ENCODE data around the gene SOX30.

Gene SOX30

GRCh38 chr5:157620776-157621175 is 31.5 kb downstream of the SOX30 start:
- Histone ChIP-seq H3K4me1 (ENCODE audit: control insufficient read depth, insufficient read depth, low read length) (no peaks in the 10 kb centered on the region; the same call in 1 of the 2 replicates), H3K9me3 (ENCODE audit: control insufficient read depth, insufficient read depth, low read depth, low read length) (no peaks in the 10 kb centered on the region), H3K27ac (ENCODE audit: low read depth, low read length) (no peak overlapping the region), H3K36me3 (ENCODE audit: control insufficient read depth, insufficient read depth, low read length) (no peaks in the 10 kb centered on the region), H3K9ac (ENCODE audit: low read length) (no peak overlapping the region), H3K27me3 (ENCODE audit: control insufficient read depth, insufficient read depth, low read length) (no peaks in the 10 kb centered on the region), H3K4me3 (ENCODE audit: low read depth, low read length) (no peak overlapping the region)

- Histone ChIP-seq H3K36me3 (ENCODE audit: control insufficient read depth, insufficient read depth, low read length) (no peaks in the 10 kb centered on the region), H3K9me3 (ENCODE audit: control insufficient read depth, insufficient read depth, low read depth, low read length) (no peaks in the 10 kb centered on the region), H3K4me3 (ENCODE audit: low read depth, low read length) (no peak overlapping the region), H3K9ac (ENCODE audit: low read length) (no peak overlapping the region), H3K27ac (ENCODE audit: low read depth, low read length) (no peak overlapping the region), H3K4me1 (ENCODE audit: control insufficient read depth, insufficient read depth, low read length) (0 out of 2 replicates have a peak, but pooled peaks cover 2% of the 10 kb centered on the region), H3K27me3 (ENCODE audit: control insufficient read depth, insufficient read depth, low read length) (no peaks in the 10 kb centered on the region)
Observed at GRCh38 chr5:157618191-157618765, 34.0 kb downstream of the SOX30 start.

GRCh38 chr5:157616785-157617184 is 35.5 kb downstream of the SOX30 start:
- H3K27ac ChIP-seq (ENCODE audit: low read depth, low read length), result no peak overlapping the region
- H3K4me3 ChIP-seq (ENCODE audit: low read depth, low read length), result no peak overlapping the region
- H3K9ac ChIP-seq (ENCODE audit: low read length), result no peak overlapping the region
- no peaks in the 10 kb centered on the region for H3K36me3 ChIP-seq (ENCODE audit: control insufficient read depth, insufficient read depth, low read length)
- H3K9me3 ChIP-seq (ENCODE audit: control insufficient read depth, insufficient read depth, low read depth, low read length), result no peaks in the 10 kb centered on the region
- peaks cover 5% of the 10 kb centered on the region; the same call in 1 of the 2 replicates for H3K4me1 ChIP-seq (ENCODE audit: control insufficient read depth, insufficient read depth, low read length)
- H3K27me3 ChIP-seq (ENCODE audit: control insufficient read depth, insufficient read depth, low read length), result no peaks in the 10 kb centered on the region

GRCh38 chr5:157613385-157614245 is 38.6 kb downstream of the SOX30 start:
- H3K27me3 ChIP-seq (ENCODE audit: control insufficient read depth, insufficient read depth, low read length), result no peaks in the 10 kb centered on the region
- H3K4me3 ChIP-seq (ENCODE audit: low read depth, low read length), result no peak overlapping the region
- no peaks in the 10 kb centered on the region for H3K36me3 ChIP-seq (ENCODE audit: control insufficient read depth, insufficient read depth, low read length)
- H3K4me1 ChIP-seq (ENCODE audit: control insufficient read depth, insufficient read depth, low read length), result peaks cover 8% of the 10 kb centered on the region; the same call in 1 of the 2 replicates
- no peaks in the 10 kb centered on the region for H3K9me3 ChIP-seq (ENCODE audit: control insufficient read depth, insufficient read depth, low read depth, low read length)
- no peak overlapping the region for H3K27ac ChIP-seq (ENCODE audit: low read depth, low read length)
- H3K9ac ChIP-seq (ENCODE audit: low read length), result no peak overlapping the region

- H3K9me3 ChIP-seq (ENCODE audit: control insufficient read depth, insufficient read depth, low read depth, low read length), result no peaks in the 10 kb centered on the region
- H3K4me3 ChIP-seq (ENCODE audit: low read depth, low read length), result no peak overlapping the region
- no peak overlapping the region for H3K9ac ChIP-seq (ENCODE audit: low read length)
- no peaks in the 10 kb centered on the region for H3K36me3 ChIP-seq (ENCODE audit: control insufficient read depth, insufficient read depth, low read length)
- H3K27me3 ChIP-seq (ENCODE audit: control insufficient read depth, insufficient read depth, low read length), result no peaks in the 10 kb centered on the region
- no peak overlapping the region for H3K27ac ChIP-seq (ENCODE audit: low read depth, low read length)
- peaks cover 8% of the 10 kb centered on the region; the same call in 1 of the 2 replicates for H3K4me1 ChIP-seq (ENCODE audit: control insufficient read depth, insufficient read depth, low read length)
Observed at GRCh38 chr5:157612581-157612980, 39.7 kb downstream of the SOX30 start.

GRCh38 chr5:157611571-157612476 is 40.4 kb downstream of the SOX30 start:
- Histone ChIP-seq H3K27me3 (ENCODE audit: control insufficient read depth, insufficient read depth, low read length) (no peaks in the 10 kb centered on the region), H3K4me1 (ENCODE audit: control insufficient read depth, insufficient read depth, low read length) (peaks cover 8% of the 10 kb centered on the region; the same call in 1 of the 2 replicates), H3K36me3 (ENCODE audit: control insufficient read depth, insufficient read depth, low read length) (no peaks in the 10 kb centered on the region), H3K4me3 (ENCODE audit: low read depth, low read length) (no peak overlapping the region), H3K27ac (ENCODE audit: low read depth, low read length) (no peak overlapping the region), H3K9me3 (ENCODE audit: control insufficient read depth, insufficient read depth, low read depth, low read length) (no peaks in the 10 kb centered on the region; the same call in 1 of the 2 replicates), H3K9ac (ENCODE audit: low read length) (no peak overlapping the region)

GRCh38 chr5:157610990-157611389 is 41.2 kb downstream of the SOX30 start:
- Histone ChIP-seq H3K4me3 (ENCODE audit: low read depth, low read length) (no peak overlapping the region), H3K9ac (ENCODE audit: low read length) (no peak overlapping the region), H3K9me3 (ENCODE audit: control insufficient read depth, insufficient read depth, low read depth, low read length) (no peaks in the 10 kb centered on the region; the same call in 1 of the 2 replicates), H3K4me1 (ENCODE audit: control insufficient read depth, insufficient read depth, low read length) (peaks cover 8% of the 10 kb centered on the region; the same call in 1 of the 2 replicates), H3K36me3 (ENCODE audit: control insufficient read depth, insufficient read depth, low read length) (no peaks in the 10 kb centered on the region), H3K27me3 (ENCODE audit: control insufficient read depth, insufficient read depth, low read length) (no peaks in the 10 kb centered on the region), H3K27ac (ENCODE audit: low read depth, low read length) (no peak overlapping the region)

- peaks cover 7% of the 10 kb centered on the region; the same call in 1 of the 2 replicates for H3K4me1 ChIP-seq (ENCODE audit: control insufficient read depth, insufficient read depth, low read length)
- no peaks in the 10 kb centered on the region; the same call in 1 of the 2 replicates for H3K9me3 ChIP-seq (ENCODE audit: control insufficient read depth, insufficient read depth, low read depth, low read length)
- no peak overlapping the region for H3K4me3 ChIP-seq (ENCODE audit: low read depth, low read length)
- no peaks in the 10 kb centered on the region for H3K27me3 ChIP-seq (ENCODE audit: control insufficient read depth, insufficient read depth, low read length)
- no peaks in the 10 kb centered on the region for H3K36me3 ChIP-seq (ENCODE audit: control insufficient read depth, insufficient read depth, low read length)
- no peak overlapping the region for H3K9ac ChIP-seq (ENCODE audit: low read length)
- H3K27ac ChIP-seq (ENCODE audit: low read depth, low read length), result no peak overlapping the region
Observed at GRCh38 chr5:157608972-157609565, 43.2 kb downstream of the SOX30 start.

- Histone ChIP-seq H3K4me1 (ENCODE audit: control insufficient read depth, insufficient read depth, low read length) (peaks cover 6% of the 10 kb centered on the region; the same call in 1 of the 2 replicates), H3K4me3 (ENCODE audit: low read depth, low read length) (no peak overlapping the region), H3K36me3 (ENCODE audit: control insufficient read depth, insufficient read depth, low read length) (no peaks in the 10 kb centered on the region), H3K9me3 (ENCODE audit: control insufficient read depth, insufficient read depth, low read depth, low read length) (no peaks in the 10 kb centered on the region; the same call in 1 of the 2 replicates), H3K27me3 (ENCODE audit: control insufficient read depth, insufficient read depth, low read length) (no peaks in the 10 kb centered on the region), H3K27ac (ENCODE audit: low read depth, low read length) (no peak overlapping the region), H3K9ac (ENCODE audit: low read length) (no peak overlapping the region)
Observed at GRCh38 chr5:157607371-157608161, 44.7 kb downstream of the SOX30 start.

- H3K36me3 ChIP-seq (ENCODE audit: control insufficient read depth, insufficient read depth, low read length), result no peaks in the 10 kb centered on the region
- no peak overlapping the region for H3K27ac ChIP-seq (ENCODE audit: low read depth, low read length)
- no peaks in the 10 kb centered on the region; the same call in 1 of the 2 replicates for H3K9me3 ChIP-seq (ENCODE audit: control insufficient read depth, insufficient read depth, low read depth, low read length)
- no peaks in the 10 kb centered on the region for H3K27me3 ChIP-seq (ENCODE audit: control insufficient read depth, insufficient read depth, low read length)
- H3K4me1 ChIP-seq (ENCODE audit: control insufficient read depth, insufficient read depth, low read length), result no peaks in the 10 kb centered on the region
- H3K4me3 ChIP-seq (ENCODE audit: low read depth, low read length), result no peak overlapping the region
- H3K9ac ChIP-seq (ENCODE audit: low read length), result no peak overlapping the region
Observed at GRCh38 chr5:157606046-157606445, 46.2 kb downstream of the SOX30 start.

Data from HUES6 (cell line).